HTR-8/SVneo (cell line): ENCODE data around the gene LRRTM4.

Experiments used
- DNase-seq: peaks from one replicate; pipeline ENCODE4 v3.0.0; 2011; ENCODE audit warnings: low spot score, mixed read lengths; ENCODE audit not compliant: insufficient read length
- FAIRE-seq: peaks from 2 replicates; lab custom pipeline; 2011; peaks lifted over from hg19 to GRCh38; lab: Jason Lieb, UNC

The LRRTM4 gene

DNA sequence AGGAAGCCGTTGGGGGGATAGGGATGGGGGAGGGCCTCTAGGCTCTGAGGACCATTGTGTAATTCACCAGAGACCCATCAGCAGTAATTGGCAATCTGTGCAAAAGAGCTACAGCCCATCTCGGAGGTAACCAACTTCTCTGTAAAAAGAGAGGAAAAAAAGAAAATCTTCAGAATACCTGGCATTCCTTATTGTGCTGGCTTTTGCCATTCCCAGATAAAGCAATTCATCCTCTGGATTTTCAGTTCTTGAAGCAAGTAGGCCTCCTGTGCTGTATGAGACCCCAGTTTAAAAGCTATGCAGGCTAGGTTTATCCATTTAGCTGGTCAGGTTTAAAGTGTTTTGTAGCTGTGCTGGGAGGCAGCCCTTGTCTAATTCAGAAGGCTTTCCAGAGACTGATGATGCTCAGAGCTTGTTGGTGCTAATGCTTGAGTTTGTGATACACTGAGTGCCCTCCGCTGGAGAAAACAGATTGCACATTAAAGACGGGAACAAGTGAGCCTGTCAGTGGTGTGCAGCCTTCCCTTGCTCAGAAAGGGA, at the start of gene LRRTM4:
TSS of gene LRRTM4 (minus strand) at position 446 of the 540 bp plus-strand sequence.
- DNase-seq: no peak
- no peak for FAIRE-seq

DNA sequence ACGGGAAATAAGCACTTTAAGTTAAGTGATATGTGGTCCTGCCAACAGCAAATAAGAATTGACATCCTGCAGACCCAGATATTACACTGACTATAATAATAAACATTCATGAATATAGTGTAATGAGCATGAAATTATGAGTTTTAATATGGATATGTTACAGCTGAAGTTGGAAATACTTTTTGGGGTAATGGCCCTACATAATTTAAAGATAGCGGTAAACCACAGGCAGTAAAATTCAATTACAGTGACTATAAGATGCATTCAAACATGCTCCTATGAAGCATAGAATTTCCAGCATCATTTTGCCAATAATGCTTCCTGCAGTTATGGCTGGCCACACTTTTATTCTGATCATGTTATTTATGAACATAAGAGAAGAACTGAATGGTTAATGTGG, 49.4 kb upstream of the LRRTM4 start:
- DNase-seq (no peak), FAIRE-seq (no peak)

DNA sequence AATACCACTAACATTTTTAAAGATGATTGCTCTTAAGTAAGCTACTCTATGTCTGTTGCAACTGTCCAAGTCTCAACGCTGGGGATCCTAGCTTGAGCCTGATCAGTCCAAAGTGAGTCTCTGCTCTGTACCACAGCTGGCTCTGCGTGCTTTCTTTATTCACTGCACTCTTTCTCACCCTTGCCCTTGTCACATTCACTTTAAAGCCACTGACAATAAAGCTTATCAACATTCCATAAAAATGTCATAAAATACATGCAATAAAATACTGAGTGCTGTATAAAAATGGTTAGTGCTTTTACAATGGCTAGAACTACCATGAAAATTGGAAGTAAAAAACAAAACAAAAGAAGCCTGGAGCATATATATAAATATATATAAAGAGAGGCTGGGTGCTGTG, 45.5 kb upstream of the LRRTM4 start:
- FAIRE-seq (no peak), DNase-seq (no peak)

DNA sequence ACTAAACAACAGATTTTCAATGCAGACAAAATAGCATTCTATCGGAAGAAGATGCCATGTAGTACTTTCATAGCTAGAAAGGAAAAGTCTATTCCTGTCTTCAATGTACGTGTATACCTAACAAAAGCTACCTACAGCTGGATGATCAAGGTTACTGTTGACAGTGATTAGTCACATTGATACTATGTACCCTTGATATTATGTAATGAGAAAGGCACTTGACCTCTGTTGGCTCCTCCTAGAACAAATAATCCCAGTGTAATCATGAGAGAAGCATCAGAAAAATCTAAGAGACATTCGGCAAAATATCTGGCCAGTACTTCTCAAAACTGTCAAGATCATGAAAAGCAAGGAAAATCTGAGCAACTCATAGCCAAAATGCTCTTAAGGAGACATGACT, 44.4 kb upstream of the LRRTM4 start:
- FAIRE-seq (no peak), DNase-seq (no peak)

DNA sequence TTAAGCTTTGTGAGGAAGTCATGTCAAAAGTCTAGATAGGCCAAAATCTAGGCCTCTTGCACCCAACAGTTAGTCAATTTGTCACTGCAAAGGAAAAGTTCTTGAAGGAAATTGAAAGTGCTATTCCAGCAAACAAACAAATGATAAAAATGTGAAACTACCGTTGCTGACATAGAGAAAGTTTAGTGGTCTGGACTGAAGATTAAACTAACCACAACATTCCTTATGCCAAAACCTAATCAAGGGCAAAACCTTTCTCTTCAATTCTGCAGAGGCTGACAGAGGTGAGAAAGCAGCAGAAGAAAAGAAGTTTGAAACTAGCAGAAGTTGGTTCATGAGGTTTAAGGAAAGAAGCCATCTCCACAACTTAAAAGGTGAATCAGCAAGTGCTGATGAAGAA, 44.0 kb upstream of the LRRTM4 start:
- no peak for DNase-seq
- no peak for FAIRE-seq

DNA sequence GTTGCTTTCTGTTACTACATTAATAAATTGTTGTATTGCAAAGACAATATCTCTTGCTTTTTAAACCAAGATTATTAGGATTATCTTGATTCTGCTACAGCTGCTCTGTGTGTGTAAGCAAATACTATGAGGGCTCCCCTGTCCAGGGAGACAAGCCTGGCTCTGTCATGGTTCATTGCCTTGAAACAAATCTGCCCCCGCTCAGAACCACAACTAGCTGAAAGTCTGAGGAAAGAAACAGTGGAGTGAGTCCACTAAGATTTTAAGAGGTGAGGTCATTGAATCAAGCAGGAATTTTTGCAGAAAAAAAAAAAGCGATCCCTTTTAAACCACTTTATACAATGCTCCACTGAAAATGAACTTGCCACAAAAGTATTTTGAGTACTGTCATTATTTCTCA, 30.8 kb upstream of the LRRTM4 start:
- FAIRE-seq (no peak), DNase-seq (no peak)

DNA sequence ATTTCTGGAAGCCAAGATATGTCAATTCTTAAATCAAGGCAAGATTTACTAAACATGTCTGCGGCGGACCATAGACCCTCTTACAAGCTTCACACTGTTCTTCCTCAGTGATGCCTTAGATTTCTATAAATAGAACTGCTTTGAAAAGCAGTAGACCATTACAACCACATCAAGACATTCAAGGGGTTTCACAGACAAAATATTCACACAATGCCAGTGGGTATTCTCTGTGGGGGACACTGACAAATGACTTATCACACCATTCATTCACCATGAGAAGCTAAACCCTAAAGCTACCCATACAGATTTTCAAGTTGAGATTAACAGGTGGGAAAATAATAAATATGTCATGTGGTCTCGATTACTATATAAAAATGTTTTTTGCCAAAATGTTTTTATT, 15.9 kb upstream of the LRRTM4 start:
- DNase-seq (no peak), FAIRE-seq (no peak)

DNA sequence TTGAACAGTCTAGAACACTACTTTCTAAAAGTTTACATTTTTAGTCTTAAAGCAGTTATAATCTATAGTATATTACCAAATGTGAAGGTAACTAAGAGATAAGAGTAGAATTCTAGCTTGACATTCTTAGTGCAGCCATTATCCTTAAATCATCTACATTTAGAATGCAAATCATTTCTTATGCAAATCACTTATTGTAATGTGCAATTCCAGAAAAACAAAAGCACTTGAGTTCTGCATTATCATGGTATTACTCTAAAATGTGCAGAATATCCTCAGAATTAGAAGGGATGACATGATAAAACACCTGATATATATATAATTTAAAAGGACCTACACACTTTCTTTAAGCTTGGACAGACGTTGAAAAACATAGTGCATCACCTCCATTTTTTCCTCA, 712 bp upstream of the LRRTM4 start:
- DNase-seq: no peak
- FAIRE-seq: no peak

DNA sequence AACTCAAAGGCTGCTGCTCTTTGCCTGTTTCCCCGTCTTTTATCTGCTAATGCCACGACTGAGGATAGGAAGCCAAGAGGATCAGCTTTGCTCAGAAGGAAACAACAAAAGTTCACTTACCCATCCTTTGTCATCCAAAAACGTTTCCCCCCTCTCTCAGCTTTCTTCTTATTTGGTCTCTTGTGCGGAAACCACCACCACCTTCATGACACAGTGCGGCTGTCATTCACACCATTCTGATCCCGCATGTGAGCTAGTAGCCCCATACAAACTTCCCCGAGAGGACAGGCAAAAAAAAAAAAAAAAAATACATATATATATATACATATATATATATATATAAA, 656 bp downstream of the LRRTM4 start:
- no peak for DNase-seq
- no peak for FAIRE-seq

DNA sequence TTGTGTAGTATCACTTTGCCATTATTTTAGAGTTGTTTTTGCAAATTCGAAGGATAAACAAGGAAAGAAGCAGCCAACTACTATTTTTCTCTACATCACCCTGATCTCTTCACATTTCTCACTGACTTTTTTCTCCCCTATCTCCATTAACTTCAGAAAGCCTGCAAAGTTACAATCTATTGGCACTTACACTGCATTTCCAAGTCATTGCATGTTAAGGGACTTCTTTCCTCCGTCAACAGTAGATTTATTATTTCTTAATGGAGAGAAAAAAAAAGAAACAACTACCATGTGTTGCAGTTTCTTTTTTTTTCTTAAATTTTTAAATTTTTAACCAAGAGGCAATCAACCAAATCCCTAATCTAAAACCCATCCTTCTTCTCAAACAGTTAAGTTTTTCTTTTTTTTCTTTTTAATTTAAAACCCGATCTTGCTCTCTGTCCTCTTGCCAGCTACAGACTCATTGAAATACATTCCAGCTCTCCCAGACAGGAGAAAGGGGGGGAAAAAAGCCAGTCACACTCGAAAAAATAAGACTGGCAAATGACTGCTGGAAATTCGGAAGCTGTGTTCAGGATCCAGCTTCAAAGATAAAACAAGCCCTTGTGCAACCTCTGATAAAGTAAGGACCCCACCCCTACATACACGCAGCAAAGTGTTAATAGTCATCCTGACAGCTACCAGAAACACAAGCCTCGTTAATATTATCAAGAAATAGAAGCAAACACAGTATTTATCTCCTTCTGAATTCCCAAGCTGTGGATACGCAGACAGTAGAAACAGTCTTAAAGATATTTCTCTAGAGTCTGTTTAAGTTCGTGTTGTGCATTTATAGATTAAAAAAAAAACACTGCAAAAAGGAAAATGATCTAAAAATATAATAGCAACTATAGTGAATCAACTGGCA, 1.3 kb downstream of the LRRTM4 start:
- DNase-seq: no peak
- no peak for FAIRE-seq

DNA sequence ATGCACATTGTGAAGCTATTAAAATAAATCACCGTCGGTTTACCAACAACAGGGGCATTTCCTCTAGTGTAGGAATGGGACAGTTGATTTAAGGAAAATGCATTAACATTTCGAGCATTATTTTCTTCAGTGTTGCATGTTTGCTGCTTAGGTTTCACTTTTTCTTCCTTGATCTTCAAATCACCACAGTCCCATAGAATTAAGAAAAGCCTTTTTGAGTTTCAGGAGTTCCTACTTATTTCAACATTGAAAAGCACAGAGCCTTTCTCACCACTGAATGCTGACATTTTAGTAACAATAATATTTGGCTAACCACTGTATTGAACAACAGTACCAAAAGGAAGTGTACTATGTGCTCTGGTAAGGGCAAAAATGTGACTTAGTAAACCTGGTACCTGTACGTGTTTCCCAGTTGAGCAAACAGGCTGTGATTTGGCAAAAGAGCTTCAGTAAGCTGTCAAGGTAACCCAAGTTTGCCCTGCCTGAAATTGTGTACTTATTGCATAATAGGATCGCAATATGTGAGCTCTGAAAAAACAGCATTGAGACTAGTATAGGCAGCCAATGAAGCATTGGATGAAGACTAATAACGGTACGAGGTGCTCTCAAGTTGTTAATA, 2.2 kb downstream of the LRRTM4 start:
- DNase-seq: no peak
- no peak for FAIRE-seq

DNA sequence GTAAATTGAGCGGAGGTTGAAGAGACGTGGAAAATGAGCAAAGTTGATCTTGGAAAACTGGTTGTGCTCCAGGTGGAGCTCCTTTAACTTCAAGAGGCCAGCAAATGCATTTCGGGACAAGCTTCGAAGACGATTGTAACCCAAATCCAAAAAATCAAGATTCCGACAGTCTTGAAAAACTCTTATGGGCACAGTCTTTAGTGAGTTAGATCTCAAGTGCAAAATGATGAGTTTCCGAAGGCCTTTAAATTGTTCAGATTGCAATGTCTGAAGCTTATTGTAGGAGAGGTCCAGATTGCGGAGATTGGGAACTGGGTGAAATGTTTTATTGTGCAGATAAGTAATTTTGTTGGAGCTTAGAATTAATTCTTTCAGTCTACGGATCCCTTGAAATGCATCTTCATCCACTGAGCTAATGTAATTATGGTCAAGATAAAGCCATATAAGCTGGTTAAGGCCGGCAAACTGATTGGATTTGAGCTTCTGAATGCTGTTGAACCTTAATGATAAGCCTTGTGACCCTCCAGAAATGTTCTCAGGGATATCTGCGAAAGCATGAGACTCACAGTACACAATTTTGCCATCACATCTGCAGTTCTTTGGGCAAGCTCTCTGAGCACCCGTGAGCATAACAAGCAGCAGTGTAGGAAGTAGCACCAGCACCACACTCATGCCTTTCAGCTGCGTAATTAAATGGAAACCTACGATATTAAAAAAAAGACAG, 2.9 kb downstream of the LRRTM4 start:
- DNase-seq: no peak
- FAIRE-seq: no peak

DNA sequence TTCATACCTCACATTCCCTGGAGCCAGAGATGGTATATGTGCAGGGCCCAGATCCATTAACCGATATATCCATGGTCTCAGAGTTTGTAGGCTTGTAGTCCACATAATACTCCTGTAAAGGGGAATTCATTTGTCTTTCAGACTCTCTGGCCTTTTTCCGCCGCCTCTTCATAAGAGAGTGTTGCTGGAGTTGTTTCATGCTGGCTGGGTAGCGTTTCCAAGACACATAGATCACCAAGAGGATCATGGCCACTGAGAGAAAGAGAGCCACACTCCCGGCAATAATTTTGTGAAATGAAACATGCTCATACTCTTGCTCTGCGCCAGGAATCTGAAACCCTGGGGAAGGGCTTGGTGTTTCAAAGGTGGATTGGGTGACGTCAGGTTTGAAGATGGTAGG, 3.9 kb downstream of the LRRTM4 start:
- FAIRE-seq (no peak), DNase-seq (no peak)

DNA sequence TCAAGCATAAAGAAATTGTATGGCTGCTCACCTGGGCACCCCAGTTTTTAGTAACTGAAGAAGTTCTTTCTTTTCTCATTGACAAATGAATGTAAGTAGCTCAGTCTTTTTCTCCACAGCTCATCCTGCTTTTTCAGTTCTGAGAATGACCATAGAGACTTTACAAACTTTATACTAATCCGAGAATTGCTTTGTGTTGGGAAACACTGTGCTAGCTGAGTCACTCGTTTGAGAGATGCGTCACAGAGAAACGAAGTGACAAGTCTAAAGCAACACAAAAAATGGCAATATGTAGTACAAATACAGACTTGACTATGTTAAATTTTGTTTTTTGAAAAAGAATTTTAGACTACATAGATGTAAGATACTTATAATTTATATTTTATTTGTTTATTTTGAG, 9.0 kb downstream of the LRRTM4 start:
- FAIRE-seq (no peak), DNase-seq (no peak)

DNA sequence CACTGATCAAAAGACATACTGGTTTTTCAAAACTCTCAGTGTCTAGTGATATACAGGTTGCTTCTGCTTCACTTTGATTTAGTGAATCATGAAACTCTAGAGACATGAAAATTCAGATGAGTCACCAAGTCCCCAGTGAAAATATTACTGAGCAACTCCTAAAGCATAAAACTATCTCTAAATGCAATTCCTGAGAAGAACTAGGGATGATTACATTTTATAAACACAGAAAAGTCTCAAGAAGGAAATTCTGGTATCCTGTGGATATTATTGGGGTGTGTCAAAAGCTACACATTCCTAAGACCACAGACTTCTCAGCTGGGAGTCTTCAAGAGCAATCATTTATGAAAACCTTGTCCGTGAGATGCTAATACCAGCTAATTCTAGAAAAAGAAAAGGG, 9.7 kb downstream of the LRRTM4 start:
- no peak for DNase-seq
- no peak for FAIRE-seq

DNA sequence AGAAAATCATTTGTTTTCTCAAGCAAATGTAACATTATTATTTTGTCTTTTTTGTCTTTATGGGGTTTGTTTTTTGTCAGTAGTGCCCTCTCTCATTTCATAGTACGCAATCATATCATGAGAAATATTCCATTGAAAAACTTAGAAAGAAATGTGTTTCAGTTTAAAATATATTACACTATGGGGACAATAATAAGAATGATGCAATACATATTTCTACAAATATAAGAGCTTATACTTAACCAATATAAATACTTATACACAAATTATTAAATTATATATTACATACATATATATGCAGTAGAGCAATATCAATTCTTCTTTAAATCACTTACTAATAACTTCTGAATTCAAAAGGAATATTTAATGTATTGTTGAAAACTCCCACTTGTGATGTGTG, 13.7 kb downstream of the LRRTM4 start:
- FAIRE-seq (no peak), DNase-seq (no peak)

DNA sequence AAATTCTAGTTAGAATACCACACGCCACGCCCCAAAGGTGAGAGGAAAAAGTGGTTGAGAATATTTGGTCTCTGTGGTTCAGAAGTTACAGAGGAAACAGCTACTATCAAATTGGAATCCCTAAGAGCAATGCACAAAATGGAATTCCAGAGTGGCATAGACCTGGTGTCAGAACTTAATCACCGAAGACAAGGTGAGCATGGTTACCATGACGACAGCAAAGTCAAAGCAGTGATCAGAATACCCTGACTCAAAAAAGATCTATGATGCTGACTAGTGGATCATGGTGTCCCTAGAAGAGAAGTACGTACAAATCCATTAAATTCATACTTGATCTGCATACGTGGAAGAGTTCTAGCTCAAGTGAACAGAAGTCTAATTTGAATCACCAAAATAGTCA, 14.5 kb downstream of the LRRTM4 start:
- DNase-seq (no peak), FAIRE-seq (no peak)

DNA sequence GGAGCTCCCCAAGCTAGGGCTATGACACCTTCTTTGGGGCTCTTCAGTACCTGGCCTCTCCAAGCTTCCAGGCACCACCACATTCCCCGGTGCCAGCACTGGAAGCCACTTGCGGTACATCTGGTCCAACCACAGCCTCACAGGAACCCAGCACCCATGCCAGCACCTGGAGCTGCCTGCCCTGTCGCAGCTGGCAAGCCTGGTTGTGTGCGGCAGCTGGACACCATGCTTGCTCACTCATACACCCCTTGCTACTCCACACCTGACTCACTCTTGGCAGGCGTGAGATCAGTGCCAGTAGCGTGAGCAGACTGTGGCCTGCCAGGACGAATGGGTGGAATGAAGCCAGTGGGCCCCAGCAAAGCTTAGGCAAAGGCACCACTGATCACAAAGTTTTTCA, 34.0 kb downstream of the LRRTM4 start:
- FAIRE-seq (no peak), DNase-seq (no peak)

DNA sequence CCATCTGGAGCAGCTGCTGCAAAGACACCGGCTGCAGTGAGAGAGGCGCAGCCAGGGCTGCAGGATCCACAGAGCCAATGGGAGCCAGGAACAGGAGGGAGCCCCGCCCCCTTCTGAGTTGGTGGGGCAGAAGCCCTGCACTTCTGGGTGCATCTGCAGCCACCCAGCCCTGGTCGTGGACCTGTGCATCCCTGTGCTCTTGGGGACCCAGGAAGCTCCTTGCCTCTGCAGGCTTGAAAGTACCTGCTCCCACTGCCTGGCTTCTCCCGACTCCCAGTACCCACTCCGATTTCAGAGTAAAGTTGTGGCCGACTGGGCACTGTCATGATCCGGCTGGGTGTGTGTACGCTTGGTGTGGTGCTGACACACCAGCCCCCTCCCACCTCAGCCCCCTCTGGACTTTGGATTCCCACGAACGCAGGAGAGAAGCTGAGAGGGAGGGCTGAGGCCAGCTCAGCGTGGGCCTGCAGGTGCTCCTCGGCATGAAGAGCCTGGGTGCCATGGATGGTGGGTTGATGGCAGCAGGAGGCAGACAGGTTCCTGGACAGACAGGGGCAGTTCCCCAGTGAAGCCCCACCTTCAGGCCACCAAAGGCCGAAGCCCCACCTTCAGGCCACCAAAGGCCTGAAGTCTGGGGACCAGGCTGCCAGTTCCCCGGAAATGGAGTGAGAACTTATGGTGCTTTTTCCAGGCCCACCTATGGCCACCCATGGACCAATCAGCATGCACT, 34.9 kb downstream of the LRRTM4 start:
- DNase-seq (no peak), FAIRE-seq (no peak)

DNA sequence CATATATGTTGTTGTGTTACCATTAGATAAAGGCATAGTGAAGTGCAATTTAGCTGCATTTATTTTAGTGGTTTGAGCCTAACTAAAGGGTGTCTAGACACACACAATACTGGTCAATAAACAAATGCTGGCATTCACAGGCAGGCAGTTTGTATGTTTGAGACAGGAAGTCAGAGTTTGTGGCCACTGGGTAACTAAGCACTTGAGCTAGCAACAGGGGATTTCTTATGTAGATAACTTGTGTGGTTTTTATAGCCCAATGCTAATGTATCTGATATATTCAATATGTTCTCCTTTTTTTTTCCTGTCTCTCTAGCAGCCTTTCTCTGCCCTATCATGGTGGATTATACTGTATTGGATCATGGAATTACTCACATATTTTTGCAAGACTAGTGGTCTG, 38.1 kb downstream of the LRRTM4 start:
- DNase-seq: no peak
- no peak for FAIRE-seq
